D341Med (cell line): ENCODE results near the gene HAND1.

Experiments used
- DNase-seq: peaks from one replicate; pipeline ENCODE4 v3.0.0; 2012; ENCODE audit warnings: low spot score

The HAND1 gene

DNA sequence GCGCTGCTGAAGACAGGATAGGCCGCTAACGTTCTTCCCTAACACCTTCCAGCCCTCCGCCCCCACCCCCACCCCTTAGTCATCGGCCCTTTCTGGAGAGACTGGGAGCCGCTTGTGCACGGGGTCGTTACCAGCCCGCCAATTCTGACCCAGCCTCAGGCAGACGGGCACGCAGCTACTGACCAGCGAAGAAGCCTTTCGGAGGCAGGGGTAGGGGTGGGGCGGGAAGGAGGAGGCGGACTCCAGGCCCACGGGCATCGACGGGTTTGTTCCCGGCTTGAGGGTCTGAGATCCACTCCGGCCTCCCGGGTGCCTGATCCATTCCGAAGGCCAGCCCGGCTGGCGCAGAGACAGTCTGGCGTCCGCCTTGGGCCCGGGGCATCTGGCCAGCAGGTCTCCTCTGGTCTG, 729 bp upstream of the HAND1 start:
- DNase-seq, result no peak

DNA sequence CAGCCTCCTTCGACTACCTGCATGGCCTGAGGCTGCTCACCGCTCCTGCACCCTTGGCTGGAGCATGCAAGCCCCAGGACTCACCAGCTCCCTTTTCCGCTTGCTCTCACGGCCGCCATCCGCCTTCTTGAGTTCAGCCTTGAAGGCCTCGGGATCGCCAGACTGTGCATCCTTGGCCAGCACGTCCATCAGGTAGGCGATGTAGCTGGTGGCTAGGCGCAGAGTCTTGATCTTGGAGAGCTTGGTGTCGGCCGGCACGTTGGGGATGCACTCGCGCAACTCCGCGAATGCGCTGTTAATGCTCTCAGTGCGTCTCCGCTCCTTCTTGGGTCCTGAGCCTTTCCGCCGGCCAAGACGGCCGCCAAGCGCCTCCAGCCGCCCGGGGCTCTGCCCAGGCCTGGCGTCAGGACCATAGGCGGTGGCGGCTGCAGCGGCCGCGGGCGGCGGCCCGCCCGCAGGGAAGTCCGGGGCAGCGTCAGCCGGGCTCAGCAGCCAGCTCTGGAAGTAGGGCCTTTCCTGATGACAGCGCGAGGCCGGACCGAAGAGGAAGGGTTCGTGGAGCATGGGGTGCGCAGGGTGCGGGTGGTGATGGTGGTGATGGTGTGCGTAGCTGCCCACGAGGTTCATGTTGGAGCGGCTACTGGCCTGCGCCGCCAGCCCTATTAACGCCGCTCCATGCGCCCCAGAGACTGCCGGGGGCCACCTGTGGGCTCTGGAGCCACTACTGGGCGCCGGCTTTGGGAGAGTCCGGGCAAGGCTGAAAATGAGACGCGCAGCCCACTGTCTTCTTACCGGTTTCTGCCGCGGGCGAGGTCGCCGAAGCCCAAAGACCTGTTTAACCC, 424 bp downstream of the HAND1 start:
- DNase-seq, result peak; percentile 61

GRCh38 chr5:154476354-154477205, 1.4 kb downstream of the HAND1 start:
- DNase-seq, result no peak

DNA sequence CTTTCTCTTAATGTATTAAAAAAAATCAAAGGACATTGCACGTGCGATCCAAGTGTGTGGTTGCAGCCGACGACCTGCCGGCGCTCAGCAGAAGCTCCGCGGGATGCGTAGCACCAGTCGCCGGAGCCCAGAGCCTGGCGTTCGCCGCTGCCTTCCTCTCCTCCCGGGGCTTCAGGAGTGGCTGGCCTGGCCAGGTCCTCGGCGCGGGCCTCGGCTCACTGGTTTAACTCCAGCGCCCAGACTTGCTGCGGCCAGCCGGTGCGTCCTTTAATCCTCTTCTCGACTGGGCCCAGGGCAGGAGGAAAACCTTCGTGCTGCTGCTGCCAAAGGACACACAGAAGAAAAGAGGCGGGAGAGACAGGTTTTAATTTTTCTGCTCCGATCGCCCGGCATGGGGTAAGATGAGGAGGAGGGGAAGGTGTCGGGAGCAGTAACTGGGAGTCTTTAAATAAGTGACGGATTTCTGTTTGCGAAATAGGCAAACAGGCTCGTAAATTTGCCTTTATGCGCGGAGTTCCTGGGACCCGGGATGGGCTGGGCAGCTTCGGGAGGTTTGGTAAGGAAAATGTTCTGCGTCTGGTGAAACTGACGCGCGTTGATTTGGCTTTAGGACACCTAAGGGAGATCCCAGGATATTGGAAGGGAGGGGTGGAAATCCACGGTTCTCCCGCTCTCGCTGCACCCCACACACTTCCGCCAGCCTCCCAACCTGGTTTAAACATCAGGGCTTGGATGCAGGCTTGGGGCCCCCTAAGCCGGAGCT, 2.3 kb downstream of the HAND1 start:
- DNase-seq, result no peak

GRCh38 chr5:154474396-154475334, 3.4 kb downstream of the HAND1 start:
- DNase-seq, result no peak

GRCh38 chr5:154473581-154474283, 4.3 kb downstream of the HAND1 start:
- DNase-seq, result no peak

- DNase-seq, result no peak
Observed at GRCh38 chr5:154472871-154473580, 5.0 kb downstream of the HAND1 start.

- DNase-seq, result no peak
Observed at GRCh38 chr5:154470947-154471870, 6.8 kb downstream of the HAND1 start.

GRCh38 chr5:154470137-154470536, 7.9 kb downstream of the HAND1 start:
- no peak for DNase-seq

DNA sequence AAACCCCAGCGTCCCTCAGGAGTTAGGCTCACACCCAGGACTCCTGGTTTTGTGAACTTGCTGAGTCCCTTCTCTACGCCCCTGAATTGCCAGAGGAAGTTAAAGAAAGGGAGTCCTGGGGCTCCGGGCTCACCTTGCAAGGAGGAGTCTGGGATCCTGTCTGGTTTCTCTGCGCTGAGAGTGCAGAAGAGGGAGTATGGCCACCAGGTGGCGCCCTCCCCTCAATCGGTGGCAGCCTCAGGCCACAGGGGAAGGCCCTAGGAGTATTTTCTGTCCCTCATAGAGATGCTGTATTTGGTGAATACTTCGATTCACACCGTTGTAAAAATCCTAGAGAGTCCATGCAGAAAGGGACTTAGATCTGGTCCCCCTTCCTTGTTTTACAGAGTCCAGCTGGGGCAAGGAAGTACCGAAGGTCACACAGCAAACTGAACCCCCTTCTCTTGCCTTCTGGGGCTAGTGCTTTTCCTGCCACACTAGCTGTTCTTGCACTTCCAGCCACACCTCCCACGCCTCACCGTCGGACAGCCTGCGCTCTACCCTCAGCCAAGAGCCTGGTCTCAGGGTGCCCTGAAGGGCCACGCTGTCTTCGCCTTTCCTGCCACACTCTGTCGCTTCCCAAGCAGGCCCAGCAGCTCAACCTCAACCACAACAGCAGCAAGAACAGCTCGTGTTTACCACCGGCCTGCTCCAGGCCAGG, 10.2 kb downstream of the HAND1 start:
- peak; percentile 88 for DNase-seq

DNA sequence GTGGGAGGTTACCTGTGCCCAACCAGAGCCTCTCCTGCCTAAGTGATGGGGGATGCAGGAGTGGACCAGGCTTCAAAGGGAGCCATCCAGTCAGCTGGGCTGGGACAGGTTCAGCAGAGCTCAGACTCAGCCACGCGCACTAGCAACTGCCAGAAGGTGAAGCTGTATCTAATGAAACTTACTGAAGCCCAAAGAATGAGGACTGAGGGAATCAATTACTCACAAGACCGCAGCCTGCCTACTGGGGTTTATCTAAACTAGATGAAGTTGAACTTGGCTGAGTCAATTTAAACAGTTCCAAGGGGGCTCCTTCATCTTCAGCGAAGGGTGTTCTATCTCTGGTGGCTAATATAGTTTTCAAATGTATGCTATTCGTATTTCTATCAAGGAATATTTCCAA, 11.4 kb downstream of the HAND1 start:
- no peak for DNase-seq

GRCh38 chr5:154466147-154466546, 11.9 kb downstream of the HAND1 start:
- DNase-seq, result no peak

- DNase-seq, result no peak
Observed at GRCh38 chr5:154465169-154465568, 12.9 kb downstream of the HAND1 start.

GRCh38 chr5:154464438-154464837, 13.6 kb downstream of the HAND1 start:
- no peak for DNase-seq

- DNase-seq, result no peak
Observed at GRCh38 chr5:154461531-154461930, 16.5 kb downstream of the HAND1 start.

- no peak for DNase-seq
Observed at GRCh38 chr5:154460172-154460571, 17.9 kb downstream of the HAND1 start.

DNA sequence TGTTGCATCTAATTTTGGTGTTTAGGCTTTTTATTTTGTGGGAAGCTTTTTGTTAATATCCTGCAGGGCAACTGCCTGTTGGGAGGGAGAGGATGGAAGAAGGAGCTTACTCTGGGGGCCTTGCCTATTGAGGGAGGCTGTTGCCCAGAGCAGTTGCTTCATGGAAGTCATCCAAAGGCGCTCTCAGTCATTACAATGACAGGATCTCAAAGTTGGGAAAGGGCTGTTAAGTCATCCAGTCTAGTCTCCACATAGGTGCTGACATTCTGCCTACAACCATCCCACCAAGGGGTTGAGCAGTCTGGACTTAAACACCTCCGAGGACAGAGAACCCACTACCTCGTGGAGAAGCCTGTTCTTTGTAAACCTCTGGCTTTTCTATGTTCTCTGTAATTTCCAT, 19.0 kb downstream of the HAND1 start:
- no peak for DNase-seq

DNA sequence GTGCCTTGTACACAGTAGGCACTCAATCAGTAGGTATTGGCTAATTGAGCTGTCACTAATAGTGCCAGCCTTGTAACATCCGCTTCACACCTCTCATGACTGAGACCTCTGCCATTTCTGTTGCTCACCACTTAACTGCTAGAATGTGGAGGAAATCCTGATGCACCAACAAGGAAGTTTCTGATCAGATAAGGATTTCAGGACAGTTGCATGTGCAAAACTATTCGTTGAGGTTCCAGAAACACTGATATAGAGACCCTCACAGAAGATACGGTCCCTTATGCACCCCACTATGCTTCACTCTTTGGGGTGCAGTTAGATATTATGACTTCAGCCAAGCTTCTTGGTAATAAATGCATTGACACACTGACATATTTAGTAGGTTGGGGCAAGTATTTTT, 21.5 kb downstream of the HAND1 start:
- no peak for DNase-seq
